Right renal pelvis (tissue), 4 donors: ENCODE data around the gene NEO1. TPM values are rescaled to one million over a fixed set of nuclear protein-coding genes. Genes with fewer than 3 reads are reported as not detected.
A peak's percentile ranks its signal among the peaks of the same experiment; 100 is the strongest.

Experiments used
- DNase-seq, 4 donors: peaks; one replicate each; pipeline ENCODE4 v3.0.0-alpha.2; 2013; ENCODE audit warnings: low read depth in 4 of 4, low spot score in 3 of 4, missing footprints in 1 of 4
- polyA plus RNA-seq, 4 donors: library from polyadenylated mRNA; unstranded; fragments of 120-200 nt; gene quantifications; one replicate each; pipeline ENCODE4 v1.2.1, GENCODE V29; 2013; ENCODE audit not compliant: insufficient read length in 4 of 4

The NEO1 gene
- polyA plus RNA-seq, 4 donors = 126 to 141 (median 128) TPM

DNA sequence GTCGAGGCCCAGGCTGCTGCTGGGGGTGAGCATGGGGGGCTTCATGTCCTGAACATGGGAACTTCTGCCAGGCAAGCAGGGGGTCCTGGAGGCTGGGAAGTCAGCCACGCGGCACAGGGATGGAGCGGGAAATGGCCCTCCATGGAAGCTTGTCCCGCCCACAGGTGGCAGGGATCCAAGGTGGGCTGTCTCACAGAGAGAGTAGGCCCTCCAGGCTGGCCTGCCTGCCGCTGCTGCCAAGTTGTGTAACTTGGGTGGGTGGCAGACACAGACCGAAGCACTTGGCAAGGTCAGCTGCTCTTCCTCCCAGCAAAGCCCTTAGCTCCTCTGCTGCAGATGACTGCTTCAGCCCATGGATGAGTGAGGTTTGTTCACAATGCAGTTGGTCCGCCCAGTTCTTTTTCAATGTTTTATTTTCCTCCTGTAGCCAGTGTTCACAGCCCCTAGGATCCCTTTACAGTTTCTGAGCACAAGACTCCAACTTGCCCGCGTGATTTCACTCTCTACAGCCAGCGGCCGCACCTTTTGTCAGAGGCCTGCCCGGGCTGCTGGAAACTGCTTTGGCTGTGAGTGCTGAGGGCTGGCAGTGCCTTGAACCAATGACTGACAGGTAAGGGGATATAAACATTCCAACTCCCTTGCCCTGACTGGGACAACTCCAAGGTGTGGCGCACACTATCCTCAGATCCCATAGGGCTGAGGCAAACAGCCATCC lies 289.8 kb downstream of the NEO1 start:
- no peak for DNase-seq

DNA sequence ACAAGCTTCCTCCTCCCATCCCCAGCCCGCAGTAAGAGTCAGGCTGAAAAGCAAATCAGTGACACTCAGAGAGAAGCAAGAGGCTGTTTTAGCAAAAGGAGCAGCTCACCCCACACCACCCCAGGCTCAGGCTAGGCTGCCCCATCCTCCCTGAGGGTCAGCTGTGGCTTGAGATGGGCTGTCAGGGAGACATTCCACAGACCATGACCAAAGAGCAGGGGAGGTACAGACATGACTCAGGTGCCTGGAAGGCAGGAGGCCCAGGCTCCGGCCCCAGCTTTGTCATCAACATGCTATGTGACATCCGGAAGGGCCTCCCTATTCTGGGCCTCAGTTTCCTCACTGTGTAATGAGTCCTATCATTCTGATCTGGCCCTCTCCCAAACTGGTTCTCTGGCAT lies 291.8 kb downstream of the NEO1 start:
- no peak for DNase-seq

DNA sequence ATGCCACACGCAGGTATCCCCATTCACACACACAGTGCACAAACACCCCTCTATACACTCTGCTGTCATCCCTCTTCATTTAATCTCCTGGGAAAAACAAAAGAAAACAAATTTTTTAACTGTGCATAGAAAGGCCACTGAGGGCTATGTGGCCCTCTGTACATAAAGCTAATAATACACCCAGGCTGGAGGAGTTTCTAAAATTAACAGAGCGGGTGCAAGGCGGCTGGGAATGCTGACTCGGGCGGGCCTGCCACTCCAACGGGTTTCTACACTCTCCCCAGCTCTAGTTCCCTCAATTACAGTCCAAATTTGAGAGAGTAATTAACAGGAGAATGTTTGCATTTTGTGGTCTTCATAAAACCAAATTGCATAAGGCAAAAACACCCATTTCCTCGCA lies 293.4 kb downstream of the NEO1 start:
- no peak for DNase-seq

DNA sequence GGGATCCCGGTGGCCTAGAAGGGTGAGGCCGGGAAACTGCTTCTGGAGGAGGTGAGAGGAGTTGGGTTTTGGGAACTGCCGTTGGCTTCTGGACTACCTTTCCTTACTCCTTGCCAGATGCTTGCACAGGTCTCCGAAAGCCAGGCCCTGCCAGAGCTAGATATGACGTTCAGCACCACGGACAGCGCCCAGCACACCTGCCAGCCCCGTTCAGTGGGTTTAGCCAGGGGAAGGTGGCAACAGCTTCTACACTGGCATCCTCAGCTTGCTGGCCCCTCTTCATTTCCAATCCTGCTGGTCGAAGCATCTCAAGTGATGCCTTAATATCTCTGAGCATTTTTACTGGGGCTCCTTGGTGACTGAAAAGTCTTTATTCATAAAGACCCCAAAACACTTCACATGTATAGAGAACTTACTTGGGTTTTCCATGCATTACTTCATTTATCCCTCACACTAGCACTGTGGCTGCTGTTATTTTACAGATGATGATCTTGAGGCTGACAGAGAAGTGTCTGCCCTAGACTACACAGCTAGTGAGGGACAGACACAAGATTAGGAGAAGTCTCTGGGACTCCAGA lies 294.6 kb downstream of the NEO1 start:
- peak; percentile 56 to 74 (median 66) for DNase-seq

DNA sequence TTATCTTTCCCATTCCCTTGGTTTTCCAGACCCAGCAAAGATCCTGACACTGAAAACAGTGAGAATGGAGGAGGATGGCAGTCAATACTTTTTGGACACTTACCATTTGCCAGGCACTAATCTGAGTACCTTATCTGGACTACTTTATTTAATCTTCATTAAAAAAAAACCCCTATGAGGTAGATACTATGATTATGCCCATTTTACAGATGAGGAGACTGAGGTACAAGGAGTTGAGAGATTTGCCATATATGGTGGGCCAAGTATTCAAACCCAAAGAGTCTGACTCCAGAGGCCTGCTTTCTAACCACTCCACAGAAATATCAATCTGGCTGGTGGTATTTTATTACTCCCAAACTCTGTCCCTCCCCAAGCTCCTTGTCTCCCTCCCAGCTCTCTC lies 296.9 kb downstream of the NEO1 start:
- DNase-seq = no peak

DNA sequence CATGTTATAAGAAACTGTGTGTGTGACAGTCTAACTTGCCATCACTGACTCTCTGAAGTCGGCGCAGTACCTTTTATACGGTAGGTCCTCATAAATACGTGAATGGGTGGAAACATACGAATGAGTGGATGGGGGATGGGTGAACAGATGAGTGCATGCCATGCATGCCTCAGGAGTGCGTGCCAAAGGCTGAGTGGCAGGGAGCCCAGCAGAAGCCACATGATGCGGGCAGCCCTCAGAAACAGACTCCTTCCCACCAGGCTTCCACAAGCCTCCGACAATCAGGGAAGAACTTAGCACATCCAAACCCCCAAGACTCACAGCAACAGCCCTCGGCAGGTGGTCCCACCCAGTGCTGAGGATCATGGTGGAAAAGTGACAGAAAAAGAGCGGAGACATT lies 299.8 kb downstream of the NEO1 start:
- DNase-seq = no peak

DNA sequence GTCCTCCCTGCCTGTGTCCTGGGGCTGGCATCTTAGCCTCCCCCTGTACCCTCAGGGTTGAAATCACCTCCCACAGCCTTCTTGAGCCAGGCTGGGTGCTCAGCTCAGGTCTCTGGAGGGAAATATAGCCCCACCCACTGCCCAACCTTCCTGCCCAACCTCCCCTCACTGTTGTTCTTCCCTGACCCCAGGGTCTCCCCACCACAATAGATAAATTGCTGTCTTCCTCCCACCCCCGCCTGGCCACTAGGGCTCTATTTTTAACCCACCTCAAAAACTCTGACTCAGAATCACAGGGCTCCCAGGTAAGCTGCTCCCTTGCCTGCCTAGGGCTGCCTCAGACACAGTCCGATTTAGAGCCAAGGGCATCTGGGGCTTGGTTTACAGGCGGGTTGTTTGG lies 301.5 kb downstream of the NEO1 start:
- DNase-seq = no peak

DNA sequence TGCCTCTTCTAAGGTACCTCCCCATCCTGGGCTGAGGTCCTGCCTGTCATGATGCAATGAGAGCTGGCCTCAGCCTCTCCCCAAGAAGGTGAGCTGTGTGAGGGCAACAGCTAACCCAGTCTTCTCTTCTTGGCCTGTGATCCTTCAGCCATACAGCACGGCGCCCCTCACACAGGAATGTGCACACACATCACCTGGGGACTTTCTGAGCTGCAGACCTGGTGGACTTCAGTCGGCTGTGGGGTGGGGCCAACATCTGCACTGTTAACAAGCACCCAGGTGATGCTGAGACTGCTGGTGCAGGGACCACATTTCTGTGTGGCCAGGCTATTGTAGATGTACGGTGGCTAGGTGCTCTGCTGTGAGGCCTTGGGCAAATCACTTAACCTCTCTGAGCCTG lies 302.0 kb downstream of the NEO1 start:
- no peak for DNase-seq
